Measurements from ENCODE around the gene HDLBP. TPM values are rescaled to one million over a fixed set of nuclear protein-coding genes. Genes with fewer than 3 reads are reported as not detected.

Gene HDLBP
- total RNA-seq, 6 experiments from 2014 or later: 991 to 1,153 (median 1,104) TPM

DNA sequence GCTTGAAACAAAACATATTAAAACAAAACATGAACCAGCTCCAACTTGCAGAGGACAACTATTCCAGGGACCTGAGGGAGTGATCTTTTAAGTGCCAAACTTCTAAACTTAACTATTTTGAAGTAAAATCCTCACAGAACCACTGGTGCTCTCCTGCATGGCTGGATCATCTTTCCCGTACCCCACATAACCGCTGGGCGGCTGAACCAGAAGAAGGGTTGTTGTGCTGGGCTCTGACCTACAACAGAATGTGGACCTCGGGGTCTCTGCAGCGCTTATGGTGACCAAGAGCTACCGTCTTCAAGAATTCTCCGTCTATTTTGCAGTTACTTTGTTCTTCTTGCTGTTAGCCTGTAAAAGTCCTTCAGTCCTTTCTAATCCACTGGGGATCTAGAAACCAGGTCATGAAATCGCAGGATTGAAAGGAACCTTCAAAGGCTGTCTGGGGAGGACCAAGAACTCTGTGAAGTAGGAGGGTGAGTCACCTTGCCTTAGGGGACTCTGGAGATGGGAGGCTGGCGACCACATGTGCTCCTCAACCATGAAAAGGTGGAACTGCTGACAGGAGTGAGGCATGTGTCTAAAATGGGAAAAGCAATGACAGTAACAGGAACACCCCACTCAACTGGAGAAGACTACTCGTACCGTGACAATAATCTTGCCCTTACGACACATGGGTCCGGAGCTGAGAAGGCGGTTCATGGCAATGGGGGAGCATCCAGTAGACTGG is 46.6 kb downstream of the HDLBP start:
- Mint-ChIP-seq H3K9me3 (no peaks in the 10 kb centered on the region; the same call in 1 of the 2 replicates), H3K27me3 (ENCODE audit: insufficient read depth) (peaks cover 12% of the 10 kb centered on the region), H3K36me3 (ENCODE audit: low read depth) (peaks cover 47% of the 10 kb centered on the region), H3K4me1 (ENCODE audit: low read depth) (peaks cover 59% of the 10 kb centered on the region), H3K4me3 (peak overlapping the region; percentile 99), H3K27ac (peak overlapping the region; percentile 72)
- DNase-seq: peak; percentile 81
- TF ChIP-seq, protein P1, sequence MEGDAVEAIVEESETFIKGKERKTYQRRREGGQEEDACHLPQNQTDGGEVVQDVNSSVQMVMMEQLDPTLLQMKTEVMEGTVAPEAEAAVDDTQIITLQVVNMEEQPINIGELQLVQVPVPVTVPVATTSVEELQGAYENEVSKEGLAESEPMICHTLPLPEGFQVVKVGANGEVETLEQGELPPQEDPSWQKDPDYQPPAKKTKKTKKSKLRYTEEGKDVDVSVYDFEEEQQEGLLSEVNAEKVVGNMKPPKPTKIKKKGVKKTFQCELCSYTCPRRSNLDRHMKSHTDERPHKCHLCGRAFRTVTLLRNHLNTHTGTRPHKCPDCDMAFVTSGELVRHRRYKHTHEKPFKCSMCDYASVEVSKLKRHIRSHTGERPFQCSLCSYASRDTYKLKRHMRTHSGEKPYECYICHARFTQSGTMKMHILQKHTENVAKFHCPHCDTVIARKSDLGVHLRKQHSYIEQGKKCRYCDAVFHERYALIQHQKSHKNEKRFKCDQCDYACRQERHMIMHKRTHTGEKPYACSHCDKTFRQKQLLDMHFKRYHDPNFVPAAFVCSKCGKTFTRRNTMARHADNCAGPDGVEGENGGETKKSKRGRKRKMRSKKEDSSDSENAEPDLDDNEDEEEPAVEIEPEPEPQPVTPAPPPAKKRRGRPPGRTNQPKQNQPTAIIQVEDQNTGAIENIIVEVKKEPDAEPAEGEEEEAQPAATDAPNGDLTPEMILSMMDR (IDR thresholded peaks at IDR 0.05): no peak

DNA sequence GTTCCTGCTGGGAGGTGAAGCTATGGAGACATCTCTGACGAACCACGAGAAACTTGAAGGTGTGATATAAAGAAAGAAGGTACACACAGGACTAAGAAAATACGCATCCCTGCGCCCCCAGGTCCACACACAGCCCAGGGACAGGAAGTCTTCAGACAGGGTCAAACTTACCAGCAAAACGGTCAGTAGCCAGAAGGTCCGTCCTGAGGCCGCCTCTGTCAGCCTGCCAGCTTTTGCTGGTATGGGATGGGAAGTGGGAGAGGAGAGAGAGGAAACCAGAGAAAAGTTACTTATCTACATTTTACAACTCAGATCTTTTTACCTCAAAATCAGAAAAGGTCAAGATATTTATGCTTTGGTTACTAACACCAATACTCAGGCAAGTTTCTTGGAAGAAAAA is 47.2 kb downstream of the HDLBP start:
- H3K4me3 Mint-ChIP-seq: peak overlapping the region; percentile 99
- H3K27me3 Mint-ChIP-seq (ENCODE audit: insufficient read depth): peaks cover 12% of the 10 kb centered on the region
- no peak for DNase-seq
- H3K4me1 Mint-ChIP-seq (ENCODE audit: low read depth): peaks cover 54% of the 10 kb centered on the region
- H3K9me3 Mint-ChIP-seq: no peaks in the 10 kb centered on the region; the same call in 1 of the 2 replicates
- TF ChIP-seq, protein P1 (IDR thresholded peaks at IDR 0.05): no peak
- peaks cover 52% of the 10 kb centered on the region for H3K36me3 Mint-ChIP-seq (ENCODE audit: low read depth)
- peak overlapping the region; percentile 72 for H3K27ac Mint-ChIP-seq

DNA sequence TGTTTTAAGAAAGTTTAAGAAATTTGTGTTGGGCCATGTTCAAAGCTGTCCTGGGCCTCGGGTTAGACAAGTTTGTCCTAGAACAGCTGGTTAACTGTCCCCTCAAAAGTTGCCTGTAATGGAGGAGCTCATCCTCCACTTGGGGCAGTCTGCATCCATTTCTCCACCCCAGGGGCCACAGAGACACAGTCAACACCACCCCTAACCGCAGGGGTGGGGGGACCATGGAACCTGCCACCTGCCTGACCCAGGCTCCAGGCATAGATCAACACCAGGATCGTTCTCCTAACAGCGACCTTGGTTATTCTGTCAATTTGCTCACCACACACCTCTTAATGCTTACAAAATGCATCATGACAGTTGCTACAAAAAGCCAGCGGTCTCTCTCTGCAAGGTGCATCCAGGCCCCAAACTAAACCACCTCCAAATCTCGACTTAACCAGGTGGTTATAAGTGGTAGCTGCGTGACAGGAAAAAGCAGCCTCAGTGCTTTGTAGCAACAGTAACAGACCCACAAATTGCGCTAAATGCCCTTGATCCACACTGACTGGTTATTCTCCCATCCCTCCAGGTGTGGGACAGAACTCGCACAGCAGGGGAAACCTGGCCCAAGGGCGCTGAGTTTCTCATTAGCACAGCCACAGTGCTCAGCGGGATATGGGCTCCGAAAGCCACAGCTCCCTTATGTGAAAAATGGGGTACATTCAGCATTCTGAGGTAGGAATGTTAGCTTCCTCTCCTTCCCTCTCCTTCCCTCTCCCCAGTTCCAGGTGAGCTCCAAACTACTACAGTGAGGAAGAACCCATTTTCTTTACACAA is 48.0 kb downstream of the HDLBP start:
- peak overlapping the region; percentile 72 for H3K27ac Mint-ChIP-seq

DNA sequence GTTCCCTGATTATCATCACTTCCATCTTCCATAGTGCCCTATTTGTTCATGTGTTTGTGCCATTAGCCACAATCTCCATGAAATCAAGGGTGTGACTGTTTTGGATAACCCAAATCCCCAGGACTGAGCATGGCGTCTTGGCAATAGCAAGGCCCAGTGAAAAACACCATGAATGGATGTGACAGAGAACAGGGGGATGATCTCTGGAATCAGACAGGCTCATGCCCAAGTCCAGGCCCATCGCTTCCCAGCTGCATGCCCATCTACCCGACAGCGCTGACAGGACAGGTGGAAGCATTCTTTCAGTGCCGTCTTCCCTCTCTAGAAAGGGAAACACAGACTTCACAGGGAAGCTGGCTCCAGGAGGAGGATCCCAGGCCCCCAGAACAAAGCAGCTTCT is 50.0 kb downstream of the HDLBP start:
- H3K36me3 Mint-ChIP-seq (ENCODE audit: low read depth): peaks cover 61% of the 10 kb centered on the region
- H3K4me3 Mint-ChIP-seq: no peak overlapping the region; the same call in 1 of the 2 replicates
- TF ChIP-seq, protein P1 (IDR thresholded peaks at IDR 0.05): no peak
- no peak for DNase-seq
- H3K4me1 Mint-ChIP-seq (ENCODE audit: low read depth): peaks cover 65% of the 10 kb centered on the region
- H3K9me3 Mint-ChIP-seq: no peaks in the 10 kb centered on the region
- peaks cover 6% of the 10 kb centered on the region for H3K27me3 Mint-ChIP-seq (ENCODE audit: insufficient read depth)
- H3K27ac Mint-ChIP-seq: no peak overlapping the region

More for the DNA sequence above, 48.0 kb downstream of the HDLBP start:
- no peak for DNase-seq
- Mint-ChIP-seq H3K9me3 (no peaks in the 10 kb centered on the region; the same call in 1 of the 2 replicates), H3K27me3 (ENCODE audit: insufficient read depth) (peaks cover 14% of the 10 kb centered on the region), H3K4me1 (ENCODE audit: low read depth) (peaks cover 58% of the 10 kb centered on the region), H3K4me3 (peak overlapping the region; percentile 99; the same call in 1 of the 2 replicates), H3K36me3 (ENCODE audit: low read depth) (peaks cover 61% of the 10 kb centered on the region)
- TF ChIP-seq, protein P1 (IDR thresholded peaks at IDR 0.05): peak; percentile 20; the same call in 1 of the 2 replicates

DNA sequence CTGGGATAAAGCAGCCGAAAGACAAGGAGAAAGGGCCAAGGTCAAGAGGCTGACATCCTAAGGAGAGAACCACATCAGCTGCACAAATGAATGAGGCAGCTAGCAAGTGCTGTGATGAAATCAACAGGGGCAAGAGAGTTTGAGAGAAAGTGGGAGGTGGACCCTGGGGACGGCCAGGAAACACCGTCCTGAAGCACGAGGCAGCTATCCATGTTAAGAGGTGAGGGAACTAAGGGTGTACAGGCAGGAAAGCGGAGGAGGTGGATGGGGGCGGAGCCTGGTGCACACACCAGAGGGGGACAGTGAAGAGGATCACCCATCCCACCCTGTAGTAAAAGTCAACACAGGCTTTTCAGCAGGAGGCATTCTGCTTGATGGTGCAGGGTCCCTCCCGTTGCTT is 52.4 kb downstream of the HDLBP start:
- no peak for DNase-seq
- no peak overlapping the region; the same call in 1 of the 2 replicates for H3K27ac Mint-ChIP-seq
- peaks cover 63% of the 10 kb centered on the region for H3K36me3 Mint-ChIP-seq (ENCODE audit: low read depth)
- peaks cover 60% of the 10 kb centered on the region for H3K4me1 Mint-ChIP-seq (ENCODE audit: low read depth)
- TF ChIP-seq, protein P1 (IDR thresholded peaks at IDR 0.05): no peak
- peaks cover 2% of the 10 kb centered on the region for H3K27me3 Mint-ChIP-seq (ENCODE audit: insufficient read depth)
- H3K4me3 Mint-ChIP-seq: no peak overlapping the region
- H3K9me3 Mint-ChIP-seq: no peaks in the 10 kb centered on the region

All from HFFc6 (cell line).